NCI-H524 (cell line): ENCODE data around the gene UNKL.

Experiments used
- DNase-seq, 2 experiments: peaks; one replicate each; lab custom pipeline; 2025; lab: John Stamatoyannopoulos, UW

UNKL gene

GRCh38 chr16:1414532-1415260, at the start of gene UNKL:
UNKL (minus strand) TSS chr16:1414704; CDS start chr16:1414691, 13 bp downstream.
- DNase-seq: peak in 1 of 2 experiments; percentile 47

- DNase-seq: no peak
Measured at GRCh38 chr16:1461146-1461545, 46.6 kb upstream of the UNKL start.

- no peak for DNase-seq
Measured at GRCh38 chr16:1460602-1461138, 46.2 kb upstream of the UNKL start.

GRCh38 chr16:1459967-1460366, 45.5 kb upstream of the UNKL start:
- no peak for DNase-seq

- DNase-seq: no peak
Measured at GRCh38 chr16:1458977-1459341, 44.5 kb upstream of the UNKL start.

GRCh38 chr16:1458336-1458976, 44.0 kb upstream of the UNKL start:
- no peak for DNase-seq

GRCh38 chr16:1457489-1458245, 43.2 kb upstream of the UNKL start:
- DNase-seq: no peak

GRCh38 chr16:1456951-1457350, 42.4 kb upstream of the UNKL start:
- no peak for DNase-seq

GRCh38 chr16:1455190-1456171, 41.0 kb upstream of the UNKL start:
- DNase-seq: no peak

GRCh38 chr16:1454561-1454960, 40.1 kb upstream of the UNKL start:
- no peak for DNase-seq

- no peak for DNase-seq
Measured at GRCh38 chr16:1453316-1453715, 38.8 kb upstream of the UNKL start.

GRCh38 chr16:1452530-1452929, 38.0 kb upstream of the UNKL start:
- DNase-seq: no peak

GRCh38 chr16:1451702-1452392, 37.3 kb upstream of the UNKL start:
- no peak for DNase-seq

GRCh38 chr16:1450841-1451240, 36.3 kb upstream of the UNKL start:
- DNase-seq: no peak

- DNase-seq: no peak
Measured at GRCh38 chr16:1450218-1450617, 35.7 kb upstream of the UNKL start.

- no peak for DNase-seq
Measured at GRCh38 chr16:1449201-1449788, 34.8 kb upstream of the UNKL start.

GRCh38 chr16:1448536-1449116, 34.1 kb upstream of the UNKL start:
- DNase-seq: no peak

GRCh38 chr16:1447965-1448364, 33.5 kb upstream of the UNKL start:
- DNase-seq: no peak

GRCh38 chr16:1446296-1447080, 32.0 kb upstream of the UNKL start:
- DNase-seq: no peak
